Upper lobe of left lung (tissue), 4 donors: ENCODE measurements around the gene SARNP.

ENCODE experiments used
- CTCF ChIP-seq, 6 experiments: fragments of 450-650 bp in 4 of 6; fragments of 200-600 bp in 2 of 6; sonication (generic) in 2 of 6; IDR thresholded peaks; one replicate each; pipeline ENCODE4 v1.5.1; 2016 to 2019; ENCODE audit warnings: antibody characterized with exemption in 6 of 6
- EP300 ChIP-seq, 4 donors: sonication (generic); formaldehyde crosslinking; IDR thresholded peaks; one replicate each; pipeline ENCODE4 v1.5.1; 2017; ENCODE audit warnings: antibody characterized with exemption in 4 of 4, control low read depth in 2 of 4
- POLR2A ChIP-seq, 4 donors: fragments of 450-650 bp; IDR thresholded peaks; one replicate each; pipeline ENCODE4 v1.5.1; 2016 to 2017; ENCODE audit warnings: antibody characterized with exemption in 4 of 4, mild to moderate bottlenecking in 2 of 4
- POLR2AphosphoS5 ChIP-seq, 2 donors: sonication (generic); formaldehyde crosslinking; IDR thresholded peaks; one replicate each; pipeline ENCODE4 v1.5.1; 2017; ENCODE audit warnings: antibody characterized with exemption in 2 of 2

GRCh38 chr12:55744340-55745030, 73.0 kb downstream of the SARNP start:
- no peak for TF ChIP-seq CTCF (IDR thresholded peaks at IDR 0.05)
- no peak for TF ChIP-seq EP300 (IDR thresholded peaks at IDR 0.05)
- TF ChIP-seq POLR2A (IDR thresholded peaks at IDR 0.05), result no peak
- TF ChIP-seq POLR2AphosphoS5 (IDR thresholded peaks at IDR 0.05), result no peak
